SK-N-SH (cell line): ENCODE measurements around the gene TMEM62. TPM values are rescaled to one million over a fixed set of nuclear protein-coding genes. Genes with fewer than 3 reads are reported as not detected.

Source experiments
- CTCF ChIA-PET: fragments of 300-600, 350-600 bp; formaldehyde crosslinking; extraction: SDS; loops from one replicate; lab custom pipeline; 2021; lab: Yijun Ruan, JAX
- POLR2A ChIA-PET: fragments of 350-600 bp; sonication (Branson Sonifier 250); formaldehyde crosslinking; extraction: SDS; loops from one replicate; lab custom pipeline; 2020; ENCODE audit warnings: antibody characterized with exemption, inconsistent platforms; lab: Yijun Ruan, JAX
- DNase-seq: peaks from one replicate; pipeline ENCODE4 v3.0.0; 2012
- H2AFZ ChIP-seq: fragments of 200-600 bp; sonication (generic); 2 replicates; pipeline ENCODE4 v1.8.1; 2016; ENCODE audit warnings: antibody characterized with exemption, mild to moderate bottlenecking, low read depth
- H3F3A ChIP-seq: fragments of 200-600 bp; sonication (generic); replicated peaks from 2 replicates; pipeline ENCODE3; 2016; ENCODE audit warnings: antibody characterized with exemption, mild to moderate bottlenecking; ENCODE audit not compliant: insufficient read depth
- H3K27ac ChIP-seq, 2 experiments: fragments of 200-500 bp in 1 of 2; fragments of 200-600 bp in 1 of 2; sonication (Bioruptor generic) in 1 of 2; sonication (generic), shearing (Covaris generic) in 1 of 2; 2 replicates each; pipeline versions ENCODE4 v1.5.1 to v1.6.1; 2014 to 2016; ENCODE audit warnings: low read depth in 2 of 2, inconsistent platforms in 1 of 2, low read length in 1 of 2, mild to moderate bottlenecking in 1 of 2, mixed read lengths in 1 of 2
- H3K27me3 ChIP-seq: fragments of 200-600 bp; sonication (generic), shearing (Covaris generic); 2 replicates; pipeline ENCODE4 v1.6.1; 2016; ENCODE audit warnings: mixed run types; ENCODE audit not compliant: insufficient read depth
- H3K36me3 ChIP-seq, 2 experiments: fragments of 200-500 bp in 1 of 2; fragments of 200-600 bp in 1 of 2; sonication (Bioruptor generic) in 1 of 2; sonication (generic) in 1 of 2; replicated peaks in 1 of 2; 2 replicates each; pipeline versions ENCODE3 to v1.5.1; 2014 to 2016; ENCODE audit warnings: low read length in 1 of 2, mild to moderate bottlenecking in 1 of 2; ENCODE audit not compliant: insufficient read depth in 2 of 2, control insufficient read depth in 1 of 2
- H3K4me1 ChIP-seq, 2 experiments: fragments of 200-500 bp in 1 of 2; fragments of 200-600 bp in 1 of 2; sonication (Bioruptor generic) in 1 of 2; sonication (generic), shearing (Covaris generic) in 1 of 2; 2 replicates each; pipeline versions ENCODE4 v1.5.1 to v1.6.1; 2014 to 2016; ENCODE audit warnings: low read depth in 1 of 2, low read length in 1 of 2, mixed run types in 1 of 2; ENCODE audit not compliant: insufficient read depth in 2 of 2, control insufficient read depth in 1 of 2
- H3K4me2 ChIP-seq: fragments of 200-600 bp; sonication (generic), shearing (Covaris generic); 2 replicates; pipeline ENCODE4 v1.6.1; 2017; ENCODE audit warnings: mixed run types
- H3K4me3 ChIP-seq, 2 experiments: fragments of 200-500 bp in 1 of 2; fragments of 200-600 bp in 1 of 2; sonication (Bioruptor generic) in 1 of 2; sonication (generic), shearing (Covaris generic) in 1 of 2; 2 replicates each; pipeline versions ENCODE4 v1.5.1 to v1.8.1; 2014 to 2016; ENCODE audit warnings: low read depth in 2 of 2, inconsistent platforms in 1 of 2, low read length in 1 of 2, mild to moderate bottlenecking in 1 of 2, mixed read lengths in 1 of 2, moderate library complexity in 1 of 2
- H3K79me2 ChIP-seq: fragments of 200-600 bp; sonication (generic); 2 replicates; pipeline ENCODE4 v1.8.1; 2017; ENCODE audit warnings: mild to moderate bottlenecking; ENCODE audit not compliant: insufficient read depth
- H3K9ac ChIP-seq: fragments of 200-600 bp; sonication (generic); 2 replicates; pipeline ENCODE4 v1.6.1; 2017; ENCODE audit warnings: mixed run types
- H3K9me2 ChIP-seq: fragments of 200-600 bp; sonication (generic); 2 replicates; pipeline ENCODE4 v1.6.1; 2017; ENCODE audit warnings: mixed run types
- H3K9me3 ChIP-seq: fragments of 200-600 bp; sonication (generic); 2 replicates; pipeline ENCODE4 v1.6.1; 2017; ENCODE audit warnings: mixed run types, mild to moderate bottlenecking, moderate library complexity
- H4K20me1 ChIP-seq: fragments of 200-600 bp; sonication (generic); 2 replicates; pipeline ENCODE4 v1.6.1; 2017; ENCODE audit warnings: mild to moderate bottlenecking, mixed run types; ENCODE audit not compliant: insufficient read depth
- CTCF ChIP-seq: fragments of 200-600 bp; sonication (generic); IDR thresholded peaks from 2 replicates; pipeline ENCODE4 v1.6.1; 2017; ENCODE audit warnings: antibody characterized with exemption, mild to moderate bottlenecking, moderate library complexity
- ELF1 ChIP-seq: IDR thresholded peaks from 2 replicates; pipeline ENCODE4 v1.4.0; 2012
- EP300 ChIP-seq, 2 experiments: IDR thresholded peaks; 2 replicates each; pipeline versions ENCODE4 v1.4.0 to v1.6.1; 2012; ENCODE audit warnings: borderline replicate concordance in 1 of 2, low read depth in 1 of 2, low read length in 1 of 2
- EZH2phosphoT487 ChIP-seq: fragments of 200-600 bp; sonication (generic); IDR thresholded peaks from 2 replicates; pipeline ENCODE4 v1.6.1; 2017; ENCODE audit warnings: low read depth, mixed run types, mild to moderate bottlenecking, antibody characterized with exemption, moderate library complexity, borderline replicate concordance
- FOSL2 ChIP-seq: IDR thresholded peaks from 2 replicates; pipeline ENCODE4 v1.4.0; 2012; ENCODE audit warnings: low read depth, mild to moderate bottlenecking, moderate library complexity, borderline replicate concordance
- FOXJ3 ChIP-seq: sonication (generic); formaldehyde crosslinking; IDR thresholded peaks from 2 replicates; pipeline ENCODE4 v1.5.1; 2020; ENCODE audit warnings: mild to moderate bottlenecking, missing genetic modification reagents
- FOXM1 ChIP-seq: IDR thresholded peaks from 2 replicates; pipeline ENCODE4 v1.4.0; 2012; ENCODE audit warnings: low read depth, mild to moderate bottlenecking
- GATA2 ChIP-seq: sonication (generic); formaldehyde crosslinking; IDR thresholded peaks from 2 replicates; pipeline ENCODE4 v1.5.0; 2020; ENCODE audit warnings: mild to moderate bottlenecking, missing genetic modification reagents
- JUND ChIP-seq: IDR thresholded peaks from 2 replicates; pipeline ENCODE4 v1.4.0; 2012
- MAX ChIP-seq: IDR thresholded peaks from 2 replicates; pipeline ENCODE4 v1.4.0; 2012; ENCODE audit warnings: low read depth
- MEF2A ChIP-seq: IDR thresholded peaks from 2 replicates; pipeline ENCODE4 v1.4.0; 2012; ENCODE audit warnings: low read depth, borderline replicate concordance
- MXI1 ChIP-seq: IDR thresholded peaks from 2 replicates; pipeline ENCODE4 v1.6.1; 2012; ENCODE audit warnings: mild to moderate bottlenecking, low read depth, low read length, improper control_type of control experiment
- SIN3A ChIP-seq: IDR thresholded peaks from 2 replicates; pipeline ENCODE4 v1.6.1; 2012; ENCODE audit warnings: low read depth, mild to moderate bottlenecking, low read length, moderate library complexity, borderline replicate concordance
- SMC3 ChIP-seq: IDR thresholded peaks from 2 replicates; pipeline ENCODE4 v1.6.1; 2012; ENCODE audit warnings: low read depth, low read length, improper control_type of control experiment
- TAF1 ChIP-seq: IDR thresholded peaks from 2 replicates; pipeline ENCODE4 v1.6.1; 2012; ENCODE audit warnings: low read depth, mild to moderate bottlenecking, low read length, moderate library complexity, borderline replicate concordance
- TCF12 ChIP-seq: IDR thresholded peaks from 2 replicates; pipeline ENCODE4 v1.4.0; 2012
- TEAD4 ChIP-seq: IDR thresholded peaks from 2 replicates; pipeline ENCODE4 v1.4.0; 2012; ENCODE audit warnings: mild to moderate bottlenecking, borderline replicate concordance; ENCODE audit not compliant: insufficient read depth
- USF1 ChIP-seq: IDR thresholded peaks from 2 replicates; pipeline ENCODE4 v1.4.0; 2012; ENCODE audit warnings: low read depth, borderline replicate concordance
- WGBS: methylation state at CpG from one replicate; pipeline ENCODE4 v1.1.6; 2017; ENCODE audit warnings: low lambda C conversion rate; 5-methylcytosine and 5-hydroxymethylcytosine counted together
- polyA plus RNA-seq, 3 experiments: library from polyadenylated mRNA; depleted of rRNA; stranded (reverse); fragments of >200 nt; gene quantifications; 2 replicates each; pipeline ENCODE4 v1.2.3, GENCODE V29; 2012
- TF ChIP-seq, protein P1 (sequence below): IDR thresholded peaks from 2 replicates; pipeline ENCODE4 v1.4.0; 2012; ENCODE audit warnings: low read depth, borderline replicate concordance

TMEM62 gene
- polyA plus RNA-seq, 1 of the 3 experiments (the other 2 are of a cell fraction) = 3.3 TPM

GRCh38 chr15:43215961-43216360 is 82.6 kb downstream of the TMEM62 start:
- DNase-seq = no peak

More at GRCh38 chr15:43215961-43216360, 82.6 kb downstream of the TMEM62 start:
- H4K20me1 ChIP-seq = no peaks in the 10 kb centered on the region
- no peaks in the 10 kb centered on the region for H3K79me2 ChIP-seq
- POLR2A ChIA-PET = no interaction called here
- H3K27ac ChIP-seq = no peak overlapping the region
- H3K9ac ChIP-seq = no peak overlapping the region
- peaks cover 8% of the 10 kb centered on the region; the same call in 1 of the 2 replicates for H3K27me3 ChIP-seq
- no peaks in the 10 kb centered on the region for H3K36me3 ChIP-seq
- TF ChIP-seq FOXM1 (no peak), CTCF (no peak), GATA2 (CRISPR knock-in tag) (no peak), ELF1 (no peak), TEAD4 (no peak), FOXJ3 (no peak), JUND (no peak), EZH2phosphoT487 (no peak), USF1 (no peak), TCF12 (no peak), MXI1 (no peak), MAX (no peak), FOSL2 (no peak), TAF1 (no peak), SIN3A (no peak), SMC3 (no peak), MEF2A (no peak), EP300 (IDR thresholded peaks at IDR 0.05; ENCODE audit: borderline replicate concordance in 1 of 2, low read depth in 1 of 2, low read length in 1 of 2) (no peak)
- TF ChIP-seq, protein P1, sequence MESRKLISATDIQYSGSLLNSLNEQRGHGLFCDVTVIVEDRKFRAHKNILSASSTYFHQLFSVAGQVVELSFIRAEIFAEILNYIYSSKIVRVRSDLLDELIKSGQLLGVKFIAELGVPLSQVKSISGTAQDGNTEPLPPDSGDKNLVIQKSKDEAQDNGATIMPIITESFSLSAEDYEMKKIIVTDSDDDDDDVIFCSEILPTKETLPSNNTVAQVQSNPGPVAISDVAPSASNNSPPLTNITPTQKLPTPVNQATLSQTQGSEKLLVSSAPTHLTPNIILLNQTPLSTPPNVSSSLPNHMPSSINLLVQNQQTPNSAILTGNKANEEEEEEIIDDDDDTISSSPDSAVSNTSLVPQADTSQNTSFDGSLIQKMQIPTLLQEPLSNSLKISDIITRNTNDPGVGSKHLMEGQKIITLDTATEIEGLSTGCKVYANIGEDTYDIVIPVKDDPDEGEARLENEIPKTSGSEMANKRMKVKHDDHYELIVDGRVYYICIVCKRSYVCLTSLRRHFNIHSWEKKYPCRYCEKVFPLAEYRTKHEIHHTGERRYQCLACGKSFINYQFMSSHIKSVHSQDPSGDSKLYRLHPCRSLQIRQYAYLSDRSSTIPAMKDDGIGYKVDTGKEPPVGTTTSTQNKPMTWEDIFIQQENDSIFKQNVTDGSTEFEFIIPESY = no peak
- H3F3A ChIP-seq = no peaks in the 10 kb centered on the region
- no peak overlapping the region for H3K4me2 ChIP-seq
- CTCF ChIA-PET = interaction anchor here (2.7 to 11.9 kb wide), 3 partner anchors 9 to 69 kb away, joined by 9 to 70 read pairs (median 44); no protein-coding TSS in a partner anchor
- WGBS = 85% methylated on average over 5 of the region's 7 CpGs
- no peak overlapping the region for H2AFZ ChIP-seq
- no peaks in the 10 kb centered on the region for H3K9me3 ChIP-seq
- H3K9me2 ChIP-seq = no peaks in the 10 kb centered on the region
- H3K4me1 ChIP-seq = peaks cover 0 to 20% of the 10 kb centered on the region in 2 experiments; a peak in 1 of 4 replicates
- H3K4me3 ChIP-seq = no peak overlapping the region
